Nephron (organoid): ENCODE data around the gene KLHDC8A.
"Not testable (repeated sequence)": the region's sequence is repeated elsewhere in the genome, so short reads cannot be mapped to it uniquely, and the experiment has no call there.

Experiments
- H3K27ac Mint-ChIP-seq, 3 experiments: 2 replicates each; pipeline ENCODE4 v1.8.0; 2020; ENCODE audit warnings: mixed read lengths in 3 of 3, mild to moderate bottlenecking in 2 of 3, moderate library complexity in 1 of 3
- H3K27me3 Mint-ChIP-seq: 2 replicates; pipeline ENCODE4 v1.8.0; 2021; ENCODE audit warnings: low read depth, mild to moderate bottlenecking, moderate library complexity, mixed read lengths
- H3K36me3 Mint-ChIP-seq: 2 replicates; pipeline ENCODE4 v1.8.0; 2020; ENCODE audit warnings: low read depth, mixed read lengths
- H3K4me1 Mint-ChIP-seq: 2 replicates; pipeline ENCODE4 v1.8.0; 2020; ENCODE audit warnings: mixed read lengths
- H3K4me3 Mint-ChIP-seq, 3 experiments: 2 replicates each; pipeline ENCODE4 v1.8.0; 2020; ENCODE audit warnings: mild to moderate bottlenecking in 3 of 3, mixed read lengths in 3 of 3, moderate library complexity in 2 of 3
- H3K9me3 Mint-ChIP-seq: 2 replicates; pipeline ENCODE4 v1.8.0; 2020; ENCODE audit warnings: mixed read lengths
- CTCF ChIP-seq, 3 experiments: fragments of 200-600 bp; sonication (generic); IDR thresholded peaks; one replicate each; pipeline ENCODE4 v1.5.0; 2021; ENCODE audit warnings: antibody characterized with exemption in 3 of 3; ENCODE audit not compliant: unreplicated experiment in 3 of 3

KLHDC8A gene

GRCh38 chr1:205369701-205370123 lies 13.0 kb upstream of the KLHDC8A start:
- H3K27ac Mint-ChIP-seq = peak overlapping the region; percentile 73 to 99 (median 96)
- H3K9me3 Mint-ChIP-seq = no peaks in the 10 kb centered on the region
- H3K4me3 Mint-ChIP-seq = no peak overlapping the region
- no peaks in the 10 kb centered on the region for H3K27me3 Mint-ChIP-seq
- TF ChIP-seq CTCF (IDR thresholded peaks at IDR 0.05; ENCODE audit: unreplicated experiment in 3 of 3) = no peak
- peaks cover 70% of the 10 kb centered on the region for H3K4me1 Mint-ChIP-seq
- no peaks in the 10 kb centered on the region for H3K36me3 Mint-ChIP-seq

- no peak for TF ChIP-seq CTCF (IDR thresholded peaks at IDR 0.05; ENCODE audit: unreplicated experiment in 3 of 3)
- Mint-ChIP-seq H3K4me3 (no peak overlapping the region), H3K27ac (peak overlapping the region in 1 of 3 experiments; percentile 88), H3K9me3 (no peaks in the 10 kb centered on the region), H3K4me1 (peaks cover 60% of the 10 kb centered on the region), H3K27me3 (no peaks in the 10 kb centered on the region), H3K36me3 (no peaks in the 10 kb centered on the region)
These were observed 11.8 kb upstream of the KLHDC8A start for GRCh38 chr1:205368478-205368877.

GRCh38 chr1:205365945-205366463 lies 9.3 kb upstream of the KLHDC8A start:
- H3K4me3 Mint-ChIP-seq = no peak overlapping the region
- H3K4me1 Mint-ChIP-seq = peaks cover 57% of the 10 kb centered on the region
- H3K36me3 Mint-ChIP-seq = no peaks in the 10 kb centered on the region
- no peaks in the 10 kb centered on the region for H3K9me3 Mint-ChIP-seq
- TF ChIP-seq CTCF (IDR thresholded peaks at IDR 0.05; ENCODE audit: unreplicated experiment in 3 of 3) = no peak
- H3K27ac Mint-ChIP-seq = peak overlapping the region; percentile 41 to 88 (median 65)
- H3K27me3 Mint-ChIP-seq = no peaks in the 10 kb centered on the region

GRCh38 chr1:205365086-205365485 lies 8.4 kb upstream of the KLHDC8A start:
- H3K27me3 Mint-ChIP-seq, H3K4me3 Mint-ChIP-seq, H3K36me3 Mint-ChIP-seq, H3K9me3 Mint-ChIP-seq: not testable (repeated sequence)
- H3K4me1 Mint-ChIP-seq = peaks cover 57% of the 10 kb centered on the region
- peak overlapping the region in 2 of 3 experiments; percentile 65 to 88 for H3K27ac Mint-ChIP-seq

GRCh38 chr1:205360891-205361290 lies 4.2 kb upstream of the KLHDC8A start:
- no peaks in the 10 kb centered on the region for H3K27me3 Mint-ChIP-seq
- H3K4me3 Mint-ChIP-seq = peak overlapping the region in 1 of 3 experiments; percentile 2
- H3K36me3 Mint-ChIP-seq = no peaks in the 10 kb centered on the region
- no peak for TF ChIP-seq CTCF (IDR thresholded peaks at IDR 0.05; ENCODE audit: unreplicated experiment in 3 of 3)
- peaks cover 66% of the 10 kb centered on the region for H3K4me1 Mint-ChIP-seq
- peak overlapping the region in 2 of 3 experiments; percentile 1 to 77 for H3K27ac Mint-ChIP-seq
- H3K9me3 Mint-ChIP-seq = no peaks in the 10 kb centered on the region

- peak overlapping the region in 1 of 3 experiments; percentile 23 for H3K4me3 Mint-ChIP-seq
- no peaks in the 10 kb centered on the region for H3K36me3 Mint-ChIP-seq
- H3K4me1 Mint-ChIP-seq = peaks cover 66% of the 10 kb centered on the region
- TF ChIP-seq CTCF (IDR thresholded peaks at IDR 0.05; ENCODE audit: unreplicated experiment in 3 of 3) = no peak
- H3K9me3 Mint-ChIP-seq = no peaks in the 10 kb centered on the region
- peak overlapping the region in 2 of 3 experiments; percentile 77 to 82 for H3K27ac Mint-ChIP-seq
- no peaks in the 10 kb centered on the region for H3K27me3 Mint-ChIP-seq
These were observed 3.2 kb upstream of the KLHDC8A start for GRCh38 chr1:205359771-205360565.
